ENCODE results near the gene POLE3.

DNA sequence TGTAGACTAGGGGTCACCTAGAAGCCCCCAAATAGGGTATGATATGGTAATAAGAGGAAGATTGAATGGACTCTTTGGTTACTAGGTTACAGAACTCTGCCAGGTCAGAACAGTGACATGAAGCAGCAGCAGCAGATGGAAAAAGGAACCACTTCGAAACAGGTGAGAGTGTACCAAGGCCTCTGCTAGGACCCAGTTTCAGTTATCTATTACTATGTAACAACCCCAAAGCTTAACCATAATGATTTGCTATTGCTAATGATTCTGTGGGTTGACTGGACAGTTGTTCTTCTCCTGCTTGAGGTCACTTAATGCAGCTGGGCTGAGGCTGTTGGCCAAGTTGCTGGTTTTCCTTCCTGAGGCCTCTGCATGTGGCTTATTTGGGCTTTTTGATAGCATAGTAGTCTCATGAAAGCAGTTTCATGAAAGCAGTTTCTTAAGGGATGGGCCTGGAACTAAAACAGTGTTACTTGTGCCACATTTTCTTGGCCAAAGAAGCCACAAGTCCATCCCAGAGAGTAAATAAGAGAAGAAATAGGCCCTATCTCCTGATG lies 17.7 kb upstream of the POLE3 start:
- TF ChIP-seq CTCF (conservative IDR thresholded peaks at IDR 0.05; ENCODE audit: low read length) (no peak), EZH2phosphoT487 (IDR thresholded peaks at IDR 0.05; ENCODE audit: borderline replicate concordance) (no peak)

Data from Loucy (cell line).